DND-41 (cell line): ENCODE results near the gene SDR39U1.

ENCODE experiments used
- ATAC-seq: fragments of 200-7000 bp; cut with Tn5 transposase; 3 replicates; pipeline ENCODE4 v1.9.1; 2021; ENCODE audit warnings: low read depth; ENCODE audit not compliant: insufficient read depth
- DNase-seq: peaks from one replicate; pipeline ENCODE4 v3.0.0-alpha.2; 2020
- H2AFZ ChIP-seq: 2 replicates; pipeline ENCODE4 v1.6.0; 2012; ENCODE audit warnings: low read depth, low read length
- H3K27ac ChIP-seq: 2 replicates; pipeline ENCODE4 v1.5.1; 2012; ENCODE audit warnings: low read length, inconsistent platforms
- H3K27me3 ChIP-seq: fragments of 200-600 bp; sonication (generic); 2 replicates; pipeline ENCODE4 v1.6.0; 2012; ENCODE audit warnings: low read length, mild to moderate bottlenecking, inconsistent platforms; ENCODE audit not compliant: insufficient read depth, poor library complexity
- H3K36me3 ChIP-seq: 2 replicates; pipeline ENCODE4 v1.5.1; 2012; ENCODE audit warnings: low read length, inconsistent platforms; ENCODE audit not compliant: insufficient read depth
- H3K4me1 ChIP-seq: 2 replicates; pipeline ENCODE4 v1.5.1; 2012; ENCODE audit warnings: mild to moderate bottlenecking, low read length; ENCODE audit not compliant: insufficient read depth
- H3K4me2 ChIP-seq: 2 replicates; pipeline ENCODE4 v1.6.0; 2012; ENCODE audit warnings: mild to moderate bottlenecking, moderate library complexity, low read length, inconsistent platforms; ENCODE audit not compliant: insufficient read depth
- H3K4me3 ChIP-seq, 2 experiments: fragments of 200-600 bp in 1 of 2; shearing (Covaris generic) in 1 of 2; 2 replicates each; pipeline ENCODE4 v1.5.1; 2012 to 2016; ENCODE audit warnings: inconsistent platforms in 2 of 2, low read length in 2 of 2, mild to moderate bottlenecking in 2 of 2, low read depth in 1 of 2, moderate library complexity in 1 of 2
- H3K79me2 ChIP-seq: 2 replicates; pipeline ENCODE4 v1.6.0; 2012; ENCODE audit warnings: low read length, inconsistent platforms; ENCODE audit not compliant: insufficient read depth
- H3K9ac ChIP-seq: 2 replicates; pipeline ENCODE4 v1.6.0; 2012; ENCODE audit warnings: low read depth, mild to moderate bottlenecking, inconsistent platforms, low read length, moderate library complexity
- H3K9me3 ChIP-seq: 2 replicates; pipeline ENCODE4 v1.5.1; 2012; ENCODE audit warnings: low read length, moderate library complexity, mild to moderate bottlenecking, inconsistent platforms; ENCODE audit not compliant: insufficient read depth, severe bottlenecking
- H4K20me1 ChIP-seq: 2 replicates; pipeline ENCODE4 v1.6.0; 2012; ENCODE audit warnings: low read length; ENCODE audit not compliant: insufficient read depth
- EZH2 ChIP-seq: IDR thresholded peaks from 3 replicates; pipeline ENCODE4 v1.6.1; 2012; ENCODE audit warnings: borderline replicate concordance, low read depth, mild to moderate bottlenecking, moderate library complexity, low read length, inconsistent platforms; ENCODE audit not compliant: severe bottlenecking
- TF ChIP-seq, protein P1 (sequence below): IDR thresholded peaks from 2 replicates; pipeline ENCODE4 v1.5.1; 2012; ENCODE audit warnings: borderline replicate concordance, low read length, moderate library complexity, mild to moderate bottlenecking; ENCODE audit not compliant: poor library complexity, severe bottlenecking; ENCODE audit errors: extremely low read depth

SDR39U1 gene

DNA sequence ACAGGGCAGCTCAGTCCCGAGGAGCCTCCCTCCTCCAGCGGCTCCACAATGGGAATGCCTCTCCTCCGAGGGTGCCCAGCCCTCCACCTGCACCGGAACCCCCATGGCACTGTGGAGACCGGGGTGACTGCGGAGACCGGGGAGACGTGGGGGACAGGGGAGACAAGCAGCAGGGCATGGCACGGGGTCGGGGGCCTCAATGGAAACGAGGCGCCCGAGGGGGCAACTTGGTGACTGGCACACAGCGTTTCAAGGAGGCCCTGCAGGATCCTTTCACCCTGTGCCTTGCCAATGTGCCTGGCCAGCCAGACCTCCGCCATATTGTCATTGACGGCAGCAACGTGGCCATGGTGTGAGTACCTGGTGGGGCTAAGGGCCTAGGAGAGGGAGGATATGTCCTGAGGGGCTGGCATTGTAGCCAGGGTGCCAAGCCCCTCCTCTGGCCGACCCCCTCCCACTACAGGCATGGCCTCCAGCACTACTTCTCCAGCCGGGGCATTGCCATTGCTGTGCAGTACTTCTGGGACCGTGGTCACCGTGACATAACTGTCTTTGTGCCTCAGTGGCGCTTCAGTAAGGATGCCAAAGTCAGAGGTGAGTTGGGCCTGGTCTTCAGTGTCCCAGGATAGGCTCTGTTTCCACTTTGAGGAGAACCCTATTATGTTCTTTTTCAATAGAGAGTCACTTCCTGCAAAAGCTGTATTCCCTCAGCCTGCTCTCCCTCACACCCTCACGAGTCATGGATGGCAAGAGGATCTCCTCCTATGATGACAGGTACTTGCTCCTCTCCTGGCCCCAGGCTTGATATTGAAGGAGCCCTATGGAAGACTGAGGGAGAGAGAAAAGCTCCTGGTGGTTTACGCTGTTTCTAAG is 10.1 kb downstream of the SDR39U1 start:
- H3K4me3 ChIP-seq: no peak overlapping the region
- peaks cover 27% of the 10 kb centered on the region for H4K20me1 ChIP-seq
- no peaks in the 10 kb centered on the region for H3K9me3 ChIP-seq
- peaks cover 49% of the 10 kb centered on the region for H3K4me1 ChIP-seq
- peaks cover 62% of the 10 kb centered on the region for H3K36me3 ChIP-seq
- ATAC-seq (no peak), DNase-seq (no peak)
- peaks cover 28% of the 10 kb centered on the region for H3K79me2 ChIP-seq
- peak overlapping the region; percentile 97; the same call in 1 of the 2 replicates for H3K4me2 ChIP-seq
- no peaks in the 10 kb centered on the region for H3K27me3 ChIP-seq
- TF ChIP-seq EZH2: no peak
- TF ChIP-seq, protein P1, sequence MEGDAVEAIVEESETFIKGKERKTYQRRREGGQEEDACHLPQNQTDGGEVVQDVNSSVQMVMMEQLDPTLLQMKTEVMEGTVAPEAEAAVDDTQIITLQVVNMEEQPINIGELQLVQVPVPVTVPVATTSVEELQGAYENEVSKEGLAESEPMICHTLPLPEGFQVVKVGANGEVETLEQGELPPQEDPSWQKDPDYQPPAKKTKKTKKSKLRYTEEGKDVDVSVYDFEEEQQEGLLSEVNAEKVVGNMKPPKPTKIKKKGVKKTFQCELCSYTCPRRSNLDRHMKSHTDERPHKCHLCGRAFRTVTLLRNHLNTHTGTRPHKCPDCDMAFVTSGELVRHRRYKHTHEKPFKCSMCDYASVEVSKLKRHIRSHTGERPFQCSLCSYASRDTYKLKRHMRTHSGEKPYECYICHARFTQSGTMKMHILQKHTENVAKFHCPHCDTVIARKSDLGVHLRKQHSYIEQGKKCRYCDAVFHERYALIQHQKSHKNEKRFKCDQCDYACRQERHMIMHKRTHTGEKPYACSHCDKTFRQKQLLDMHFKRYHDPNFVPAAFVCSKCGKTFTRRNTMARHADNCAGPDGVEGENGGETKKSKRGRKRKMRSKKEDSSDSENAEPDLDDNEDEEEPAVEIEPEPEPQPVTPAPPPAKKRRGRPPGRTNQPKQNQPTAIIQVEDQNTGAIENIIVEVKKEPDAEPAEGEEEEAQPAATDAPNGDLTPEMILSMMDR: no peak
- H2AFZ ChIP-seq: no peak overlapping the region
- H3K9ac ChIP-seq: no peak overlapping the region
- H3K27ac ChIP-seq: no peak overlapping the region

DNA sequence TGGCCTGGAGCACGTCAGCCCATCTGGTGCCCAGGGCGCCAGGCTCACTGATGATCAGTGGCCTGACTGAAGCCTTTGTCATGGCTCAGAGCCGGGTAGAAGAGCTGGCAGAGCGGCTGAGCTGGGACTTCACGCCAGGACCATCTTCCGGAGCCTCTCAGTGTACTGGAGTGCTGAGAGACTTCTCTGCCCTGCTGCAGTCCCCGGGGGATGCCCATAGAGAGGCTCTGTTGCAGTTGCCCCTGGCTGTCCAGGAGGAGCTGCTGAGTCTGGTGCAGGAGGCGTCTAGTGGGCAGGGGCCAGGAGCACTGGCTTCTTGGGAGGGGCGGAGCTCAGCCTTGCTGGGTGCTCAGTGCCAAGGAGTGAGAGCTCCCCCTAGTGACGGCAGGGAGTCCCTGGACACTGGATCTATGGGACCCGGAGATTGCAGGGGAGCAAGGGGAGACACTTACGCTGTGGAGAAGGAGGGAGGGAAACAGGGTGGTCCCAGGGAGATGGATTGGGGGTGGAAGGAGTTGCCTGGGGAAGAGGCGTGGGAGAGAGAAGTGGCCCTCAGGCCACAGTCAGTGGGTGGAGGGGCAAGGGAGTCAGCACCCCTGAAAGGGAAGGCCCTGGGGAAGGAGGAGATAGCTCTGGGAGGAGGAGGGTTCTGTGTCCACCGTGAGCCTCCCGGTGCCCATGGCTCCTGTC is 10.9 kb downstream of the SDR39U1 start:
- DNase-seq: peak; percentile 90
- TF ChIP-seq, protein P1: peak; percentile 96
- TF ChIP-seq EZH2: no peak
- Histone ChIP-seq H3K9ac (peak overlapping the region; percentile 94; the same call in 1 of the 2 replicates), H3K27ac (0 out of 2 replicates have a peak overlapping the region, but pooled peaks have one; percentile 90), H3K79me2 (peaks cover 28% of the 10 kb centered on the region), H3K9me3 (no peaks in the 10 kb centered on the region), H3K4me3 (peak overlapping the region in 1 of 2 experiments; percentile 93; a peak in 2 of 4 replicates), H4K20me1 (peaks cover 27% of the 10 kb centered on the region), H3K27me3 (no peaks in the 10 kb centered on the region), H3K4me1 (peaks cover 41% of the 10 kb centered on the region), H2AFZ (no peak overlapping the region), H3K4me2 (peak overlapping the region; percentile 97), H3K36me3 (peaks cover 54% of the 10 kb centered on the region)
- peak; percentile 81 for ATAC-seq

DNA sequence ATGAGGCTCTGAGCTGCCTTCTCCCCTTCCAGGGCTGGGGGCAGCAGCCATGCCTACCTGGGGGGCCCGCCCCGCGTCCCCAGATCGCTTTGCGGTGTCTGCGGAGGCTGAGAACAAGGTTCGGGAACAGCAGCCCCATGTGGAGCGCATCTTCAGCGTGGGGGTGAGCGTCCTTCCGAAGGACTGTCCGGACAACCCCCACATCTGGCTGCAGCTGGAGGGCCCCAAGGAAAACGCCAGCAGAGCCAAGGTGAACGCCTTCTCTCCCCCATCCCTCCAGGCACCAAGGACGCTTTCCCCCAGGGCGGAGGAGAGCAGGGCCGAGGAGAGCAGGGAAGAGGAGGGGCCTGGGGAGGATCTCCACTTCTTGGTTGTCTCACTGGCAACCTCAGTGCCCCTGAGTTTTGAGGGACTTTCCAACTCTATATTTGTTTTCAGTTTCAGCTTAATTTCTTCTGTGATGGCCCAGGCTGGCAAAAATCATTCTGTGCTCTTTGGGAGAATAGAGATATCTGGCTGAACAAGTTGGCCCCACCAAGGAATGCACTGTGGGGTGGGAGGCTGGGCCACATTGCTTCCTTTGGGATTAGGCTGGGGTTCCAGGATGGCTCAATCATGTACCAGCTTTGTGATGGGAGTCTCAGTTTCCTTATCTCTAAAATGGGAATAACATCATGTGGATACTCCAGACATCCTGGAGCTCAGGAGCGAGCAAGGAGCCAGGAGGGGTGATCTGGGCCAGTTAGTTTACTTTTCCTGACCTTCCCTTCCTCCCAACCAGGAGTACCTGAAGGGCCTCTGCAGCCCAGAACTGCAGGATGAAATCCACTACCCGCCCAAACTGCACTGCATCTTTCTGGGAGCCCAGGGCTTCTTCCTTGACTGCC is 11.7 kb downstream of the SDR39U1 start:
- ATAC-seq: no peak

More for the DNA sequence above, 11.7 kb downstream of the SDR39U1 start:
- peaks cover 46% of the 10 kb centered on the region for H3K36me3 ChIP-seq
- H4K20me1 ChIP-seq: peaks cover 27% of the 10 kb centered on the region
- peaks cover 36% of the 10 kb centered on the region for H3K4me1 ChIP-seq
- H2AFZ ChIP-seq: no peak overlapping the region
- H3K27me3 ChIP-seq: no peaks in the 10 kb centered on the region
- no peak for DNase-seq
- H3K4me3 ChIP-seq: peak overlapping the region; percentile 93 to 96; a peak in 3 of 4 replicates
- H3K27ac ChIP-seq: peak overlapping the region; percentile 90
- H3K4me2 ChIP-seq: peak overlapping the region; percentile 97
- H3K9me3 ChIP-seq: no peaks in the 10 kb centered on the region
- peak overlapping the region; percentile 94 for H3K9ac ChIP-seq
- TF ChIP-seq, protein P1: no peak
- TF ChIP-seq EZH2: no peak
- H3K79me2 ChIP-seq: peaks cover 28% of the 10 kb centered on the region
